Caco-2 (cell line): ENCODE results near the gene PPP4R1. TPM values are rescaled to one million over a fixed set of nuclear protein-coding genes. Genes with fewer than 3 reads are reported as not detected.

Experiments used
- BruUV-seq: library from RNA; stranded (reverse); fragments of 400-500 nt; replicated peaks from 2 replicates; lab custom pipeline; 2021; lab: Mats Ljungman, UMichigan
- CTCF ChIA-PET: fragments of 300-600 bp; sonication (Branson Sonifier 250); formaldehyde crosslinking; loops from one replicate; lab custom pipeline; 2022; ENCODE audit warnings: antibody characterized with exemption; lab: Charles Lee
- POLR2A ChIA-PET: fragments of 300-600 bp; sonication (Branson Sonifier 250); formaldehyde crosslinking; loops from one replicate; lab custom pipeline; 2022; ENCODE audit warnings: antibody characterized with exemption; lab: Charles Lee
- DNase-seq, 2 experiments: peaks; one replicate each; pipeline versions ENCODE4 v3.0.0 to v3.0.0-alpha.2; 2020 to 2022
- H3K27me3 ChIP-seq: replicated peaks from 2 replicates; pipeline ENCODE4 v1.6.0; 2011; ENCODE audit warnings: low read length; ENCODE audit not compliant: control insufficient read depth, insufficient read depth
- H3K36me3 ChIP-seq: 2 replicates; pipeline ENCODE4 v1.5.1; 2011; ENCODE audit warnings: low read length; ENCODE audit not compliant: control insufficient read depth, insufficient read depth
- H3K4me1 ChIP-seq: fragments of 250-450 bp; sonication (Bioruptor Pico); 2 replicates; pipeline ENCODE4 v1.5.1; 2020; ENCODE audit warnings: mild to moderate bottlenecking
- H3K4me3 ChIP-seq: 2 replicates; pipeline ENCODE4 v1.5.1; 2011; ENCODE audit warnings: low read depth, mild to moderate bottlenecking, control low read depth, low read length
- H3K9me3 ChIP-seq: fragments of 250-450 bp; sonication (Bioruptor Pico); 2 replicates; pipeline ENCODE4 v1.5.1; 2020; ENCODE audit warnings: mild to moderate bottlenecking, moderate library complexity
- H3K27ac Mint-ChIP-seq: one replicate; pipeline ENCODE4 v1.8.0; 2022; ENCODE audit warnings: mixed read lengths; ENCODE audit not compliant: unreplicated experiment
- H3K27me3 Mint-ChIP-seq: one replicate; pipeline ENCODE4 v1.8.0; 2022; ENCODE audit warnings: mixed read lengths; ENCODE audit not compliant: insufficient read depth, unreplicated experiment
- H3K36me3 Mint-ChIP-seq: one replicate; pipeline ENCODE4 v1.8.0; 2022; ENCODE audit warnings: mild to moderate bottlenecking, mixed read lengths; ENCODE audit not compliant: insufficient read depth, unreplicated experiment
- H3K4me1 Mint-ChIP-seq: one replicate; pipeline ENCODE4 v1.8.0; 2022; ENCODE audit warnings: low read depth, mixed read lengths; ENCODE audit not compliant: unreplicated experiment
- H3K4me3 Mint-ChIP-seq: one replicate; pipeline ENCODE4 v1.8.0; 2022; ENCODE audit warnings: mild to moderate bottlenecking, moderate library complexity, mixed read lengths; ENCODE audit not compliant: unreplicated experiment
- H3K9me3 Mint-ChIP-seq: one replicate; pipeline ENCODE4 v1.8.0; 2022; ENCODE audit warnings: mixed read lengths; ENCODE audit not compliant: unreplicated experiment
- intact Hi-C: fragments of 100-400 bp; cut with micrococcal nuclease; formaldehyde crosslinking; loops from one replicate; pipeline ENCODE4 v1.10.0; 2022; ENCODE audit not compliant: unreplicated experiment
- total RNA-seq: library from RNA; stranded (reverse); gene quantifications from 2 replicates; pipeline ENCODE4 v1.2.3, GENCODE V29; 2022
- TF ChIP-seq, protein P1 (sequence below), 2 experiments: fragments of 200-600 bp in 1 of 2; IDR thresholded peaks; 1 replicate in 1 of 2; 2 replicates in 1 of 2; pipeline versions ENCODE4 v1.5.1 to v1.8.0; 2011 to 2022; ENCODE audit warnings: antibody characterized with exemption in 1 of 2, control low read depth in 1 of 2, inconsistent platforms in 1 of 2, low read depth in 1 of 2, low read length in 1 of 2, mild to moderate bottlenecking in 1 of 2, moderate library complexity in 1 of 2; ENCODE audit not compliant: insufficient read depth in 1 of 2, severe bottlenecking in 1 of 2, unreplicated experiment in 1 of 2

The PPP4R1 gene
- total RNA-seq, 1 experiment from 2014 or later: 96.6 TPM

DNA sequence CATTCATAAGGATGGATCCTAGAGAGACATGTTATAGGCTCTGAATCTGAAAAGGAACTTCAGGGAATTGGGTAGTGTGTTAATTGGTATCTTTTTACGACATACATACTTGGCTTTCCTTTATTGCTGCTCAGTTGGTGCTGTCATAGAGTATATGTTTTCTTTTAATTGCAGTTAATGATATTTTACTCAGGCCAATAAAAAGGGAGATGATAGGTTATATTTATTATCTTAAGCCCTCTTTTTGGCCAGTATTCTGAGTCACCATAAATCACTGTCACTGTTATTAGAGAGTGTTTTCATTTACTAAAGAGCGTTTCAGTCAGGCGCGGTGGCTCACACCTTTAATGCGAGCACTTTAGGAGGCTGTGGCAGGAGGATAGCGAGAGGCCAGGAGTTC lies 91.4 kb downstream of the PPP4R1 start:
- no peak overlapping the region for H3K4me3 ChIP-seq
- H3K9me3 Mint-ChIP-seq: peaks cover 14% of the 10 kb centered on the region
- H3K27ac Mint-ChIP-seq: no peak overlapping the region
- H3K27me3 Mint-ChIP-seq: no peaks in the 10 kb centered on the region
- 0 out of 2 replicates have a peak, but pooled peaks cover 8% of the 10 kb centered on the region for H3K4me1 ChIP-seq
- no TSS peak for BruUV-seq
- peaks cover 6% of the 10 kb centered on the region for H3K9me3 ChIP-seq
- H3K36me3 ChIP-seq: peaks cover 1% of the 10 kb centered on the region; the same call in 1 of the 2 replicates
- DNase-seq: no peak
- peaks cover 6% of the 10 kb centered on the region for H3K4me1 Mint-ChIP-seq
- ChIA-PET POLR2A (no interaction called here), CTCF (no interaction called here)
- peaks cover 42% of the 10 kb centered on the region for H3K36me3 Mint-ChIP-seq
- no peaks in the 10 kb centered on the region for H3K27me3 ChIP-seq
- H3K4me3 Mint-ChIP-seq: no peak overlapping the region
- intact Hi-C loops: no loop called here
- TF ChIP-seq, protein P1, sequence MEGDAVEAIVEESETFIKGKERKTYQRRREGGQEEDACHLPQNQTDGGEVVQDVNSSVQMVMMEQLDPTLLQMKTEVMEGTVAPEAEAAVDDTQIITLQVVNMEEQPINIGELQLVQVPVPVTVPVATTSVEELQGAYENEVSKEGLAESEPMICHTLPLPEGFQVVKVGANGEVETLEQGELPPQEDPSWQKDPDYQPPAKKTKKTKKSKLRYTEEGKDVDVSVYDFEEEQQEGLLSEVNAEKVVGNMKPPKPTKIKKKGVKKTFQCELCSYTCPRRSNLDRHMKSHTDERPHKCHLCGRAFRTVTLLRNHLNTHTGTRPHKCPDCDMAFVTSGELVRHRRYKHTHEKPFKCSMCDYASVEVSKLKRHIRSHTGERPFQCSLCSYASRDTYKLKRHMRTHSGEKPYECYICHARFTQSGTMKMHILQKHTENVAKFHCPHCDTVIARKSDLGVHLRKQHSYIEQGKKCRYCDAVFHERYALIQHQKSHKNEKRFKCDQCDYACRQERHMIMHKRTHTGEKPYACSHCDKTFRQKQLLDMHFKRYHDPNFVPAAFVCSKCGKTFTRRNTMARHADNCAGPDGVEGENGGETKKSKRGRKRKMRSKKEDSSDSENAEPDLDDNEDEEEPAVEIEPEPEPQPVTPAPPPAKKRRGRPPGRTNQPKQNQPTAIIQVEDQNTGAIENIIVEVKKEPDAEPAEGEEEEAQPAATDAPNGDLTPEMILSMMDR (IDR thresholded peaks at IDR 0.05; ENCODE audit: insufficient read depth in 1 of 2, low read depth in 1 of 2, low read length in 1 of 2, severe bottlenecking in 1 of 2, unreplicated experiment in 1 of 2): no peak

DNA sequence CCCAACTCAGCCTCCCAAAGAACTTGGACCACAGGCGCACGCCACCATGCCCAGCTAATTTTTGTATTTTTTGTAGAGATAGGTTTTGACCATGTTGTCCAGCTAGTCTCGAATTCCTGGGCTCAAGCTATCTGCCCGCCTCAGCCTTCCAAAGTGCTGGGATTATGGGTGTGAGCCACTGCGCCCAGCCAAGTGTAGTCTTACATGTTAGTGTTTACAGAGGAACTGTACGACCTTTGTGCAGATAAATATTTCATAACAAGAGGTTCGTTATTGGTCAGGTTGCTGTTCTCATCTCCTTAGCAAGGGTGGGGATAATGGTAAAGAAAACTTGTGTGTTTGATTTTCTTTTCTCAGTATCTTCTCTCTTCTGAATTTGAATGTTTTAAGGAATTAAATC lies 92.6 kb downstream of the PPP4R1 start:
- Histone ChIP-seq H3K9me3 (no peaks in the 10 kb centered on the region), H3K36me3 (peaks cover 1% of the 10 kb centered on the region; the same call in 1 of the 2 replicates), H3K4me3 (no peak overlapping the region), H3K4me1 (0 out of 2 replicates have a peak, but pooled peaks cover 8% of the 10 kb centered on the region), H3K27me3 (no peaks in the 10 kb centered on the region)
- Mint-ChIP-seq H3K4me3 (no peak overlapping the region), H3K36me3 (peaks cover 44% of the 10 kb centered on the region), H3K27ac (no peak overlapping the region), H3K27me3 (no peaks in the 10 kb centered on the region), H3K9me3 (peaks cover 2% of the 10 kb centered on the region), H3K4me1 (peaks cover 6% of the 10 kb centered on the region)
- ChIA-PET POLR2A (no interaction called here), CTCF (no interaction called here)
- TF ChIP-seq, protein P1 (IDR thresholded peaks at IDR 0.05; ENCODE audit: insufficient read depth in 1 of 2, low read depth in 1 of 2, low read length in 1 of 2, severe bottlenecking in 1 of 2, unreplicated experiment in 1 of 2): no peak
- DNase-seq: no peak
- intact Hi-C loops: no loop called here
- no TSS peak for BruUV-seq

DNA sequence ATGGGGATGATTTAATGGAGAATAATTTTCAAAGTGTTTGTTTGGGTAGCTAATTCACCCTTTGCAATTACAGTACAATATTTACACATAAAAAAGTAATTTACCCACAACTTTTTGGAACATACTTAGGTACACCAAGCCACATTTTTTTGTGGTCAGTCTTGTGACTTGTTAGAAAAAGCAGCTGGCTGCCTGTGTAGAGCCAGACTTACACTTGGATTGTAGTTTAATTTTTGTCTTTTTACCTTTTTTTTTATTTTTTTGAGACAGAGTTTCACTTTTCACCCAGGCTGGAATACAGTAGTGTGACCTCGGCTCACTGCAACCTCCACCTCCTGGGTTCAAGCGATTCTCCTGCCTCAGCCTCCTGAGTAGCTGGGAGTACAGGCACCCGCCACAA lies 93.7 kb downstream of the PPP4R1 start:
- POLR2A ChIA-PET: no interaction called here
- intact Hi-C loops: no loop called here

More for the DNA sequence above, 93.7 kb downstream of the PPP4R1 start:
- peaks cover 13% of the 10 kb centered on the region; the same call in 1 of the 2 replicates for H3K4me1 ChIP-seq
- no peaks in the 10 kb centered on the region for H3K9me3 ChIP-seq
- Mint-ChIP-seq H3K36me3 (peaks cover 42% of the 10 kb centered on the region), H3K9me3 (no peaks in the 10 kb centered on the region), H3K27me3 (no peaks in the 10 kb centered on the region), H3K27ac (no peak overlapping the region), H3K4me3 (no peak overlapping the region), H3K4me1 (peaks cover 6% of the 10 kb centered on the region)
- no peaks in the 10 kb centered on the region for H3K27me3 ChIP-seq
- H3K4me3 ChIP-seq: no peak overlapping the region
- peaks cover 1% of the 10 kb centered on the region; the same call in 1 of the 2 replicates for H3K36me3 ChIP-seq
- CTCF ChIA-PET: interaction anchor here (0.7 kb wide), 1 partner anchor 784 kb away, joined by 3 read pairs; no protein-coding TSS in a partner anchor
- no peak for DNase-seq
- no TSS peak for BruUV-seq
- TF ChIP-seq, protein P1 (IDR thresholded peaks at IDR 0.05; ENCODE audit: insufficient read depth in 1 of 2, low read depth in 1 of 2, low read length in 1 of 2, severe bottlenecking in 1 of 2, unreplicated experiment in 1 of 2): no peak
